ENCODE results near the gene UFSP2. TPM values are rescaled to one million over a fixed set of nuclear protein-coding genes. Genes with fewer than 3 reads are reported as not detected.

The UFSP2 gene, protein sequence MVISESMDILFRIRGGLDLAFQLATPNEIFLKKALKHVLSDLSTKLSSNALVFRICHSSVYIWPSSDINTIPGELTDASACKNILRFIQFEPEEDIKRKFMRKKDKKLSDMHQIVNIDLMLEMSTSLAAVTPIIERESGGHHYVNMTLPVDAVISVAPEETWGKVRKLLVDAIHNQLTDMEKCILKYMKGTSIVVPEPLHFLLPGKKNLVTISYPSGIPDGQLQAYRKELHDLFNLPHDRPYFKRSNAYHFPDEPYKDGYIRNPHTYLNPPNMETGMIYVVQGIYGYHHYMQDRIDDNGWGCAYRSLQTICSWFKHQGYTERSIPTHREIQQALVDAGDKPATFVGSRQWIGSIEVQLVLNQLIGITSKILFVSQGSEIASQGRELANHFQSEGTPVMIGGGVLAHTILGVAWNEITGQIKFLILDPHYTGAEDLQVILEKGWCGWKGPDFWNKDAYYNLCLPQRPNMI
- total RNA-seq, result 10 to 100 TPM; 19.3 to 32.9 (median 20.2) TPM
- long read RNA-seq, donor 1, transcript UFSP2-201 (12 exons, 1,630 nt), result major isoform, 39 of 49 reads
- long read RNA-seq, donor 1, partial matches to known transcripts, result 3 of 49 reads
- long read RNA-seq, donor 1, other reads (novel, unspliced or antisense), result 4 of 49 reads
- long read RNA-seq, donor 2, transcript UFSP2-201 (12 exons, 1,630 nt), result major isoform, 6 of 10 reads
- long read RNA-seq, donor 2, partial matches to known transcripts, result 2 of 10 reads
- long read RNA-seq, donor 2, other reads (novel, unspliced or antisense), result 2 of 10 reads

DNA sequence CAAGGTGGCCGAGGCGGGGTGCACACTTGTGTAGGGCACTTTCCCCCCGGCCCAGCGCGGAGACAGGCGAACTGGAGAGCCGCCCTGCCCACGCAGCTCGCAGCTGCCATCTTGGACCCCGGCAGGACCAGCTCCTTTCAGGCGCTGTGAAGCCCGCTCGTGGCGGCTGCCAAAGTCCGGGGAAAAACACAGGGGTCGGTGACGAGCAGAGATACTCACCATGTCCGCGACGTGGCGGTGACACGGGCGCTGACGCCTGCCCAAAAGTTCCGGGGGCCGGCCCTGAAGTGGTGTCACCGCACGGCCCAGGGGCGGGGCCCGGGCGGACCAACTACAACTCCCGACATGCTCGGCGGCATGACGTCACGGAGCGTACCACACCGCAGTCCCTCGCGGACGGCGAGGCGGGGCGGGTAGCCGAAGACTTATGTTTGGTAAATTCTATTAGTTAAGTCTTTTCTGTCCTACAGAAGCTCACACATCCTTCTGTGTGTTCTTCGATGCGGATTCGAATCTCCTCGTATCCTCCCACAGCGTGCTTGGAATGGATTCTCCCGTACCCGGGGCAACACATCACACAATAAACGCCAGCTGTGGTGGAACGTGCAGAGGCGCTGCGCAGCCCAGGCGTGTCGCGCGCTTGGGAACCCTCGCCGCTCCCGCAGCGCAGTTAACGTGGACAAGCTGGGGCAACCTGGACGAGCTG lies at the start of gene UFSP2:
UFSP2 (minus strand) TSS at position 318 of the 706 bp plus-strand sequence; CDS start at position 222, 96 bp downstream.
- H3K36me3 ChIP-seq (ENCODE audit: low read depth), result no peaks in the 10 kb centered on the region
- TF ChIP-seq, protein P1, sequence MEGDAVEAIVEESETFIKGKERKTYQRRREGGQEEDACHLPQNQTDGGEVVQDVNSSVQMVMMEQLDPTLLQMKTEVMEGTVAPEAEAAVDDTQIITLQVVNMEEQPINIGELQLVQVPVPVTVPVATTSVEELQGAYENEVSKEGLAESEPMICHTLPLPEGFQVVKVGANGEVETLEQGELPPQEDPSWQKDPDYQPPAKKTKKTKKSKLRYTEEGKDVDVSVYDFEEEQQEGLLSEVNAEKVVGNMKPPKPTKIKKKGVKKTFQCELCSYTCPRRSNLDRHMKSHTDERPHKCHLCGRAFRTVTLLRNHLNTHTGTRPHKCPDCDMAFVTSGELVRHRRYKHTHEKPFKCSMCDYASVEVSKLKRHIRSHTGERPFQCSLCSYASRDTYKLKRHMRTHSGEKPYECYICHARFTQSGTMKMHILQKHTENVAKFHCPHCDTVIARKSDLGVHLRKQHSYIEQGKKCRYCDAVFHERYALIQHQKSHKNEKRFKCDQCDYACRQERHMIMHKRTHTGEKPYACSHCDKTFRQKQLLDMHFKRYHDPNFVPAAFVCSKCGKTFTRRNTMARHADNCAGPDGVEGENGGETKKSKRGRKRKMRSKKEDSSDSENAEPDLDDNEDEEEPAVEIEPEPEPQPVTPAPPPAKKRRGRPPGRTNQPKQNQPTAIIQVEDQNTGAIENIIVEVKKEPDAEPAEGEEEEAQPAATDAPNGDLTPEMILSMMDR (IDR thresholded peaks at IDR 0.05), result peak; percentile 7
- H3K4me1 ChIP-seq (ENCODE audit: low read depth), result no peaks in the 10 kb centered on the region
- ATAC-seq (peak; percentile 98), DNase-seq (peak; percentile 92 to 93 (median 93))
- no peaks in the 10 kb centered on the region for H3K9me3 ChIP-seq
- intact Hi-C loops (cut with DNase I, micrococcal nuclease), result no loop called here
- peak within 1 kb of the TSS; percentile 86 for H3K4me3 ChIP-seq

DNA sequence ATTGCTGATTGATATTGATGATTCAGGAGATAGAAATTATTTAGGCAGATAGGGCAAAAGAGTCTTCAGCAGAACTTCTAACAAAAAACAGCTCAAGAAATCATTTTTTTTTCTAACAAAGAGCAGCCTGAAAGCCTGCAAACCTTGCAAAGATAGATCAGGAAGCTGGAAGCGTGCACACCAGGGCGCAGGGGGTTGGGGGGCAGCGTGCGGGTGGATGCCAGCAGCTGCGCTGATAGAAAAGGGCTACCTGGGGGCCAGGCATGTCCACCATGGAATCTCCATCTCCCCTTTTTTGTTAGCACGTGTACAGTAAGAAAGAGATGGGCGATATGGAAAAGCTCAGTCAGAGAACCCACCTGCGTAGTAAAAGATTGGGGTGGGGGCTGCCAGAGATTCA lies 47.5 kb upstream of the UFSP2 start:
- no peak overlapping the region for H3K4me3 ChIP-seq
- no peak for ATAC-seq
- H3K9me3 ChIP-seq, result no peaks in the 10 kb centered on the region
- H3K4me1 ChIP-seq (ENCODE audit: low read depth), result no peaks in the 10 kb centered on the region
- TF ChIP-seq, protein P1 (IDR thresholded peaks at IDR 0.05), result no peak
- no peaks in the 10 kb centered on the region for H3K36me3 ChIP-seq (ENCODE audit: low read depth)
- no peak for DNase-seq
- intact Hi-C loops (cut with DNase I, micrococcal nuclease), result loop anchor here (5.0 to 10.0 kb wide), 2 partner anchors 122 to 124 kb away; no protein-coding TSS in a partner anchor

DNA sequence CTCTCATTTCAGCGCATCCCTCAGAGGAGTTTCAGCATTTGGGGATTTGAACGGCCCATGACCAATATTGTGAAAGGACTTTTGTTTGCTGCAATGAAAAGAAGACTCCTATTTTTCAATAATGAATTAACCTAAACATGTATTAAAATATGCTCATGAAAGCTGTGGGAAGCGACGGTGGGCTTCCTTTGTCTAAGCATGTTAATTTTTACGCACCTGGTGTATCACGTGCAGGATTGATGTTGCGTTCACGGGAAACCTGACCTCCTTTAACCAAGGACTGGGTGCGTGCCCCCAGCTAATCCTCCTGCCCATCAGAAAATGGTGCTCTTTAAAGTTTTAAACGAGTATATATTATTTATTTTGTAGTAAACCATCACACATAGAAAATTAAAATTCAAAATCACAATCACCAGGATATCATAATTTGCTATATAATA lies 46.4 kb upstream of the UFSP2 start:
- no peaks in the 10 kb centered on the region for H3K9me3 ChIP-seq
- TF ChIP-seq, protein P1 (IDR thresholded peaks at IDR 0.05), result no peak
- ATAC-seq (no peak), DNase-seq (no peak)
- H3K36me3 ChIP-seq (ENCODE audit: low read depth), result no peaks in the 10 kb centered on the region
- no peaks in the 10 kb centered on the region for H3K4me1 ChIP-seq (ENCODE audit: low read depth)
- intact Hi-C loops (cut with DNase I, micrococcal nuclease), result loop anchor here (5.0 to 10.0 kb wide), 2 partner anchors 123 to 125 kb away; no protein-coding TSS in a partner anchor
- H3K4me3 ChIP-seq, result no peak overlapping the region

DNA sequence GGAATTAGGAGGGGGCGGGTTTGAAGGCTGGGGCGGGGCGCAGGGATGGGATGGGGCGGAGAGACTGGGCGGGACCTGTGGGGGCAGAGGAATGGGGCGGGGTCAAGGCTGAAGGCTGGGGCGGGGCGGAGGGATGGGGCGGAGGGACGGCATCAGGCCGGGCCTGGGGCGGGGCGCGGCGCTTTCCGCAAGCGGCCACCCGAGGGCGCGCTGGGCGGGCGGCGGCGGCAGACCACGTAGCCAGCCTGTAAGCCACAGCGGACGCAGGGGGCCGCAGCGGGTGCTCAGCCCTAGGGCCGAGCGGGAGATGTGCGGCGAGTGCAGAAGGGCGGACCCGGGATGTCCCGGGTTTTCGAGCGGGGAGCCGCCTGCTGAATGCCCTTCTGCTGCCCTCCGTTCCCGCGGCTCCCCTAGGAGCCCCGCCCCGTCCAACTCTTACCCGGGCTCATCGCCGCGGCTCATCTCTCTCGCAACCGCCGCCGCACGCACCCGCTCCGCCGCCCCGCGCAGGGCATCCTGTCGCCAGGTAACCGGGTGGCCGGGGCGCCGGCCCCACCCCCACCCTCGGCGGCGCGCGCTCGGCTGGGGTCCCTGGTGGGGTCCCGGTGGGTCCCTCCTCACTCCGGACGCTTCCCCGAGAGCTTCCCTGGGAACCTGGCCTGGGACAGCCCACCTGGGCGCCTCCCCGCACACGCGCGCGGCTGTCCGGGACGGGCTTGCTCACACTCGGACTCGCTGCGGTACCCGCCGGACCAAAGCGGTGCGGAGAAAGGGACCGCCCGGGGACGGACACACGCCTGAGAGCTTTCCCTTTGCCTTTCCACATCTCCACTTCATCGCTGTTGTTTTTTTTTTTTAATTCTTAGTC lies 45.7 kb upstream of the UFSP2 start, which contains the start of gene CCDC110:
CCDC110 (minus strand) TSS at position 499 of the 868 bp plus-strand sequence; CDS start at position 449, 50 bp downstream.
- Histone ChIP-seq H3K9me3 (no peaks in the 10 kb centered on the region), H3K4me3 (peak within 1 kb of the TSS; percentile 30), H3K36me3 (ENCODE audit: low read depth) (no peaks in the 10 kb centered on the region), H3K4me1 (ENCODE audit: low read depth) (no peaks in the 10 kb centered on the region)
- TF ChIP-seq, protein P1 (IDR thresholded peaks at IDR 0.05), result peak; percentile 73
- DNase-seq (peak; percentile 95 to 97 (median 96)), ATAC-seq (peak; percentile 98)
- intact Hi-C loops (cut with DNase I, micrococcal nuclease), result loop anchor here (5.0 to 10.0 kb wide), 2 partner anchors 123 to 126 kb away; no protein-coding TSS in a partner anchor
